WTC11 (cell line): Measurements from ENCODE around the gene SYTL5.

Source experiments
- CTCF ChIP-seq: fragments of 200-600 bp; IDR thresholded peaks from 2 replicates; pipeline ENCODE4 v1.8.0; 2022; ENCODE audit warnings: antibody characterized with exemption
- RELA ChIP-seq: sonication (generic); formaldehyde crosslinking; IDR thresholded peaks from 2 replicates; pipeline ENCODE4 v1.8.1; 2022; ENCODE audit warnings: missing genetic modification reagents, mild to moderate bottlenecking, borderline replicate concordance
- ZNF263 ChIP-seq: sonication (generic); formaldehyde crosslinking; IDR thresholded peaks from 2 replicates; pipeline ENCODE4 v1.8.1; 2022; ENCODE audit warnings: low read depth, mild to moderate bottlenecking, moderate library complexity, missing genetic modification reagents
- ZNF671 ChIP-seq: fragments of 250-450 bp; sonication (Bioruptor Pico); IDR thresholded peaks from 2 replicates; pipeline ENCODE4 v1.8.0; 2021; ENCODE audit warnings: mild to moderate bottlenecking
- TF ChIP-seq, protein P1 (sequence below): sonication (generic); formaldehyde crosslinking; IDR thresholded peaks from 2 replicates; pipeline ENCODE4 v1.8.1; 2023; ENCODE audit warnings: mild to moderate bottlenecking, missing genetic modification reagents, moderate library complexity

GRCh38 chrX:38048886-38049285 is 42.5 kb downstream of the SYTL5 start:
- TF ChIP-seq CTCF (no peak), RELA (no peak), ZNF263 (CRISPR knock-in tag) (no peak), ZNF671 (no peak)
- TF ChIP-seq, protein P1, sequence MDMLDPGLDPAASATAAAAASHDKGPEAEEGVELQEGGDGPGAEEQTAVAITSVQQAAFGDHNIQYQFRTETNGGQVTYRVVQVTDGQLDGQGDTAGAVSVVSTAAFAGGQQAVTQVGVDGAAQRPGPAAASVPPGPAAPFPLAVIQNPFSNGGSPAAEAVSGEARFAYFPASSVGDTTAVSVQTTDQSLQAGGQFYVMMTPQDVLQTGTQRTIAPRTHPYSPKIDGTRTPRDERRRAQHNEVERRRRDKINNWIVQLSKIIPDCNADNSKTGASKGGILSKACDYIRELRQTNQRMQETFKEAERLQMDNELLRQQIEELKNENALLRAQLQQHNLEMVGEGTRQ (CRISPR knock-in tag), result no peak
